Mononuclear cell (primary cell): ENCODE measurements around the gene SNX17. TPM values are rescaled to one million over a fixed set of nuclear protein-coding genes. Genes with fewer than 3 reads are reported as not detected.
A peak's percentile ranks its signal among the peaks of the same experiment; 100 is the strongest.

Experiments
- H3K27me3 ChIP-seq: 2 replicates; pipeline ENCODE4 v1.6.0; 2011; ENCODE audit warnings: low read length, control low read depth; ENCODE audit not compliant: insufficient read depth
- H3K4me1 ChIP-seq: 2 replicates; pipeline ENCODE4 v1.5.1; 2011; ENCODE audit warnings: mild to moderate bottlenecking, low read length, control low read depth; ENCODE audit not compliant: insufficient read depth
- H3K4me3 ChIP-seq: 2 replicates; pipeline ENCODE4 v1.5.1; 2011; ENCODE audit warnings: mild to moderate bottlenecking, low read length, moderate library complexity
- H3K9me3 ChIP-seq: 2 replicates; pipeline ENCODE4 v1.5.1; 2011; ENCODE audit warnings: low read depth, mild to moderate bottlenecking, control low read depth, low read length
- total RNA-seq: library from RNA; depleted of rRNA; stranded (reverse); fragments of >200 nt; gene quantifications from one replicate; pipeline ENCODE4 v1.2.3, GENCODE V29; 2012

Gene SNX17
- total RNA-seq, 1 donor: 54.8 TPM

GRCh38 chr2:27377618-27378095 lies 7.2 kb downstream of the SNX17 start:
- Histone ChIP-seq H3K4me3 (no peak overlapping the region), H3K4me1 (peaks cover 29% of the 10 kb centered on the region), H3K27me3 (no peaks in the 10 kb centered on the region), H3K9me3 (no peaks in the 10 kb centered on the region)

GRCh38 chr2:27378096-27378808 lies 7.8 kb downstream of the SNX17 start:
- peaks cover 25% of the 10 kb centered on the region for H3K4me1 ChIP-seq
- H3K4me3 ChIP-seq: no peak overlapping the region
- no peaks in the 10 kb centered on the region for H3K27me3 ChIP-seq
- no peaks in the 10 kb centered on the region for H3K9me3 ChIP-seq

GRCh38 chr2:27378809-27379290 lies 8.4 kb downstream of the SNX17 start:
- no peak overlapping the region for H3K4me3 ChIP-seq
- no peaks in the 10 kb centered on the region for H3K9me3 ChIP-seq
- no peaks in the 10 kb centered on the region for H3K27me3 ChIP-seq
- peaks cover 25% of the 10 kb centered on the region for H3K4me1 ChIP-seq

GRCh38 chr2:27379383-27379835 lies 9.0 kb downstream of the SNX17 start:
- peaks cover 25% of the 10 kb centered on the region for H3K4me1 ChIP-seq
- no peaks in the 10 kb centered on the region for H3K27me3 ChIP-seq
- H3K4me3 ChIP-seq: peak overlapping the region; percentile 58
- no peaks in the 10 kb centered on the region for H3K9me3 ChIP-seq

- Histone ChIP-seq H3K4me1 (peaks cover 25% of the 10 kb centered on the region), H3K4me3 (peak overlapping the region; percentile 58), H3K27me3 (no peaks in the 10 kb centered on the region), H3K9me3 (no peaks in the 10 kb centered on the region)
Observed at GRCh38 chr2:27379836-27380625, 9.6 kb downstream of the SNX17 start.

GRCh38 chr2:27380626-27381545 lies 10.5 kb downstream of the SNX17 start, which contains the start of gene ZNF513:
ZNF513 (minus strand) TSS chr2:27380734; CDS start chr2:27380526, 208 bp downstream.
- Histone ChIP-seq H3K4me1 (peaks cover 25% of the 10 kb centered on the region), H3K4me3 (peak within 1 kb of the TSS; percentile 58), H3K9me3 (no peaks in the 10 kb centered on the region), H3K27me3 (no peaks in the 10 kb centered on the region)

GRCh38 chr2:27381577-27382181 lies 11.3 kb downstream of the SNX17 start:
- Histone ChIP-seq H3K4me1 (peaks cover 25% of the 10 kb centered on the region), H3K27me3 (no peaks in the 10 kb centered on the region), H3K9me3 (no peaks in the 10 kb centered on the region), H3K4me3 (no peak overlapping the region)

- Histone ChIP-seq H3K9me3 (no peaks in the 10 kb centered on the region), H3K4me1 (peaks cover 7% of the 10 kb centered on the region), H3K4me3 (no peak overlapping the region), H3K27me3 (no peaks in the 10 kb centered on the region)
Observed at GRCh38 chr2:27390822-27391679, 20.6 kb downstream of the SNX17 start.

- Histone ChIP-seq H3K27me3 (no peaks in the 10 kb centered on the region), H3K9me3 (no peaks in the 10 kb centered on the region), H3K4me3 (no peak overlapping the region), H3K4me1 (peaks cover 7% of the 10 kb centered on the region)
Observed at GRCh38 chr2:27393225-27393624, 22.8 kb downstream of the SNX17 start.

- Histone ChIP-seq H3K9me3 (no peaks in the 10 kb centered on the region), H3K4me3 (no peak overlapping the region), H3K4me1 (peaks cover 3% of the 10 kb centered on the region), H3K27me3 (no peaks in the 10 kb centered on the region)
Observed at GRCh38 chr2:27398962-27399361, 28.5 kb downstream of the SNX17 start.

- H3K9me3 ChIP-seq: no peaks in the 10 kb centered on the region
- H3K4me3 ChIP-seq: no peak overlapping the region
- H3K4me1 ChIP-seq: peaks cover 3% of the 10 kb centered on the region
- no peaks in the 10 kb centered on the region for H3K27me3 ChIP-seq
Observed at GRCh38 chr2:27400348-27401135, 30.1 kb downstream of the SNX17 start.

GRCh38 chr2:27407798-27408491 lies 37.5 kb downstream of the SNX17 start:
- no peaks in the 10 kb centered on the region for H3K27me3 ChIP-seq
- H3K4me1 ChIP-seq: peaks cover 29% of the 10 kb centered on the region
- H3K4me3 ChIP-seq: no peak overlapping the region
- H3K9me3 ChIP-seq: no peaks in the 10 kb centered on the region
